H9 (cell line): ENCODE data around the gene BIK. TPM values are rescaled to one million over a fixed set of nuclear protein-coding genes. Genes with fewer than 3 reads are reported as not detected.

Source experiments
- DNase-seq: peaks from one replicate; pipeline ENCODE4 v3.0.0-alpha.2; 2017
- H2AFZ ChIP-seq: one replicate; pipeline ENCODE4 v1.6.1; 2013; ENCODE audit warnings: mild to moderate bottlenecking, low read length, control low read depth, moderate library complexity
- H2AK5ac ChIP-seq: 2 replicates; pipeline ENCODE4 v1.6.1; 2013; ENCODE audit warnings: low read length, control low read depth, mixed read lengths; ENCODE audit not compliant: insufficient read length
- H2BK120ac ChIP-seq: one replicate; pipeline ENCODE4 v1.6.1; 2013; ENCODE audit warnings: low read depth, mild to moderate bottlenecking, low read length, control low read depth, inconsistent platforms; ENCODE audit not compliant: poor library complexity, severe bottlenecking
- H2BK12ac ChIP-seq: 2 replicates; pipeline ENCODE4 v1.6.1; 2013; ENCODE audit warnings: low read length, control low read depth, mixed read lengths, low read depth; ENCODE audit not compliant: insufficient read length
- H2BK15ac ChIP-seq: 2 replicates; pipeline ENCODE4 v1.6.1; 2013; ENCODE audit warnings: low read depth, low read length, control low read depth
- H2BK20ac ChIP-seq: one replicate; pipeline ENCODE4 v1.6.1; 2013; ENCODE audit warnings: low read depth, mild to moderate bottlenecking, low read length, control low read depth, inconsistent platforms; ENCODE audit not compliant: poor library complexity, severe bottlenecking
- H2BK5ac ChIP-seq: 2 replicates; pipeline ENCODE4 v1.6.1; 2013; ENCODE audit warnings: low read length, control low read depth, mixed read lengths; ENCODE audit not compliant: insufficient read length
- H3K14ac ChIP-seq: 2 replicates; pipeline ENCODE4 v1.6.1; 2013; ENCODE audit warnings: low read length, control low read depth; ENCODE audit not compliant: insufficient read depth
- H3K18ac ChIP-seq: 2 replicates; pipeline ENCODE4 v1.6.1; 2013; ENCODE audit warnings: low read depth, mild to moderate bottlenecking, mixed read lengths, low read length, control low read depth; ENCODE audit not compliant: insufficient read length
- H3K23ac ChIP-seq: 2 replicates; pipeline ENCODE4 v1.6.1; 2013; ENCODE audit warnings: low read length, control low read depth, mixed read lengths, low read depth; ENCODE audit not compliant: insufficient read length
- H3K23me2 ChIP-seq: 2 replicates; pipeline ENCODE4 v1.6.1; 2013; ENCODE audit warnings: low read depth, mild to moderate bottlenecking, mixed read lengths, low read length, control low read depth; ENCODE audit not compliant: insufficient read length, poor library complexity, severe bottlenecking
- H3K27ac ChIP-seq: 2 replicates; pipeline ENCODE4 v1.5.1; 2013; ENCODE audit warnings: low read length, control low read depth, mixed read lengths, low read depth; ENCODE audit not compliant: insufficient read length
- H3K27me3 ChIP-seq: 2 replicates; pipeline ENCODE4 v1.6.1; 2013; ENCODE audit warnings: low read length, control low read depth, inconsistent platforms; ENCODE audit not compliant: insufficient read depth
- H3K4ac ChIP-seq: 2 replicates; pipeline ENCODE4 v1.6.1; 2013; ENCODE audit warnings: low read depth, mild to moderate bottlenecking, control low read depth, inconsistent platforms, low read length, moderate library complexity
- H3K4me1 ChIP-seq: 2 replicates; pipeline ENCODE4 v1.6.1; 2013; ENCODE audit warnings: low read length, control low read depth, inconsistent platforms; ENCODE audit not compliant: insufficient read depth
- H3K4me2 ChIP-seq: 2 replicates; pipeline ENCODE4 v1.6.1; 2013; ENCODE audit warnings: low read length, control low read depth, mixed read lengths; ENCODE audit not compliant: insufficient read length, insufficient read depth
- H3K56ac ChIP-seq: 2 replicates; pipeline ENCODE4 v1.6.1; 2013; ENCODE audit warnings: low read depth, mild to moderate bottlenecking, mixed read lengths, low read length, control low read depth; ENCODE audit not compliant: insufficient read length
- H3K79me1 ChIP-seq: 2 replicates; pipeline ENCODE4 v1.6.1; 2013; ENCODE audit warnings: low read depth, mild to moderate bottlenecking, moderate library complexity, low read length, control low read depth, inconsistent platforms; ENCODE audit not compliant: insufficient read depth, poor library complexity, severe bottlenecking
- H3K79me2 ChIP-seq: 2 replicates; pipeline ENCODE4 v1.6.1; 2013; ENCODE audit warnings: low read length, control low read depth, inconsistent platforms; ENCODE audit not compliant: insufficient read depth
- H3K9ac ChIP-seq: 2 replicates; pipeline ENCODE4 v1.6.1; 2013; ENCODE audit warnings: low read length, control low read depth, mixed read lengths; ENCODE audit not compliant: insufficient read length; ENCODE audit errors: extremely low read depth
- H3K9me3 ChIP-seq: one replicate; pipeline ENCODE4 v1.6.1; 2013; ENCODE audit warnings: low read depth, low read length, inconsistent platforms; ENCODE audit not compliant: control insufficient read depth
- H3T11ph ChIP-seq: one replicate; pipeline ENCODE4 v1.6.1; 2013; ENCODE audit warnings: mild to moderate bottlenecking, low read length, control low read depth, inconsistent platforms
- H4K20me1 ChIP-seq: one replicate; pipeline ENCODE4 v1.6.1; 2013; ENCODE audit not compliant: control insufficient read depth, insufficient read length, insufficient read depth
- H4K5ac ChIP-seq: 2 replicates; pipeline ENCODE4 v1.6.1; 2013; ENCODE audit warnings: low read depth, mild to moderate bottlenecking, mixed read lengths, low read length, control low read depth; ENCODE audit not compliant: insufficient read length
- H4K8ac ChIP-seq: replicated peaks from 2 replicates; pipeline ENCODE4 v1.6.1; 2013; ENCODE audit warnings: low read length, control low read depth, mixed read lengths, low read depth; ENCODE audit not compliant: insufficient read length
- H4K91ac ChIP-seq: 2 replicates; pipeline ENCODE4 v1.6.1; 2013; ENCODE audit warnings: low read depth, mild to moderate bottlenecking, moderate library complexity, mixed read lengths, low read length, control low read depth; ENCODE audit not compliant: insufficient read length
- H3K27ac Mint-ChIP-seq, 3 experiments: 2 replicates in 2 of 3; 3 replicates in 1 of 3; pipeline ENCODE4 v1.8.0; 2020 to 2021; ENCODE audit warnings: mixed read lengths in 3 of 3, mild to moderate bottlenecking in 1 of 3, moderate library complexity in 1 of 3
- H3K27me3 Mint-ChIP-seq: 2 replicates; pipeline ENCODE4 v1.8.0; 2021; ENCODE audit warnings: low read depth, mild to moderate bottlenecking, moderate library complexity, mixed read lengths
- H3K36me3 Mint-ChIP-seq, 3 experiments: 2 replicates in 2 of 3; 3 replicates in 1 of 3; pipeline ENCODE4 v1.8.0; 2020 to 2021; ENCODE audit warnings: low read depth in 3 of 3, mixed read lengths in 3 of 3; ENCODE audit not compliant: insufficient read depth in 1 of 3
- H3K4me1 Mint-ChIP-seq, 2 experiments: 2 replicates each; pipeline ENCODE4 v1.8.0; 2020; ENCODE audit warnings: mixed read lengths in 2 of 2
- H3K4me3 Mint-ChIP-seq, 2 experiments: 2 replicates in 1 of 2; 3 replicates in 1 of 2; pipeline ENCODE4 v1.8.0; 2020 to 2021; ENCODE audit warnings: mild to moderate bottlenecking in 2 of 2, mixed read lengths in 2 of 2, moderate library complexity in 1 of 2
- H3K9me3 Mint-ChIP-seq, 2 experiments: 2 replicates in 1 of 2; 3 replicates in 1 of 2; pipeline ENCODE4 v1.8.0; 2020; ENCODE audit warnings: mild to moderate bottlenecking in 2 of 2, mixed read lengths in 2 of 2, moderate library complexity in 1 of 2
- CTCF ChIP-seq: fragments of 200-600 bp; sonication (generic); conservative IDR thresholded peaks from 3 replicates; pipeline ENCODE4 v1.8.0; 2021; ENCODE audit warnings: antibody characterized with exemption, mild to moderate bottlenecking
- WGBS: extraction: QIAGEN DNeasy Blood & Tissue Kit; methylation state at CpG from one replicate; pipeline ENCODE4 v1.1.7; 2013; ENCODE audit warnings: missing lambda C conversion rate, low lambda C conversion rate, mixed read lengths; ENCODE audit not compliant: insufficient read length; ENCODE audit errors: extremely low coverage; 5-methylcytosine and 5-hydroxymethylcytosine counted together
- total RNA-seq: library from RNA; stranded (reverse); gene quantifications from 2 replicates; pipeline ENCODE4 v1.2.1, GENCODE V29; 2021

Gene BIK
- total RNA-seq, 1 experiment from 2014 or later, result 8.3 TPM

- no peak overlapping the region for H3K27ac Mint-ChIP-seq
- no CpG with 5 or more reads among the region's 8 CpGs for WGBS
- H3K4me1 ChIP-seq, result no peaks in the 10 kb centered on the region; the same call in 1 of the 2 replicates
- no peaks in the 10 kb centered on the region for H3K79me1 ChIP-seq
- no peak overlapping the region for H3K14ac ChIP-seq
- no peak overlapping the region for H4K5ac ChIP-seq
- H3K9ac ChIP-seq, result no peak overlapping the region
- H3K27me3 Mint-ChIP-seq, result peaks cover 22% of the 10 kb centered on the region
- no peak overlapping the region for H3K4me3 Mint-ChIP-seq
- H2BK12ac ChIP-seq, result no peak overlapping the region
- H3K23me2 ChIP-seq, result peaks cover under 1% of the 10 kb centered on the region
- H3K23ac ChIP-seq, result no peak overlapping the region
- TF ChIP-seq CTCF, result no peak
- H3K9me3 ChIP-seq, result no peaks in the 10 kb centered on the region
- no peak overlapping the region for H2BK20ac ChIP-seq
- no peaks in the 10 kb centered on the region for H3K9me3 Mint-ChIP-seq
- H3K4me1 Mint-ChIP-seq, result peaks cover 3 to 19% of the 10 kb centered on the region in 2 experiments
- no peaks in the 10 kb centered on the region for H3K36me3 Mint-ChIP-seq
- no peak overlapping the region for H3K4ac ChIP-seq
- no peak overlapping the region for H3K56ac ChIP-seq
- H4K8ac ChIP-seq, result no peak overlapping the region
- no peaks in the 10 kb centered on the region for H3K79me2 ChIP-seq
- H4K20me1 ChIP-seq, result no peaks in the 10 kb centered on the region
- H3T11ph ChIP-seq, result no peak overlapping the region
- no peak overlapping the region for H2BK15ac ChIP-seq
- no peak overlapping the region for H3K18ac ChIP-seq
- no peaks in the 10 kb centered on the region; the same call in 1 of the 2 replicates for H3K27me3 ChIP-seq
- no peak overlapping the region for H3K4me2 ChIP-seq
- H3K27ac ChIP-seq, result no peak overlapping the region
- H2BK5ac ChIP-seq, result no peak overlapping the region
- H2BK120ac ChIP-seq, result no peak overlapping the region
- no peak overlapping the region for H2AK5ac ChIP-seq
- DNase-seq, result no peak
- H2AFZ ChIP-seq, result no peak overlapping the region
- no peak overlapping the region for H4K91ac ChIP-seq
Observed at GRCh38 chr22:43147821-43148220, 37.3 kb downstream of the BIK start.
